Mucosa of gallbladder (tissue), 1 donor: ENCODE data around the gene PPBP. TPM values are rescaled to one million over a fixed set of nuclear protein-coding genes. Genes with fewer than 3 reads are reported as not detected.

Experiments used
- DNase-seq: peaks from one replicate; pipeline ENCODE4 v3.0.0-alpha.2; 2020; ENCODE audit warnings: low spot score
- total RNA-seq: library from RNA; stranded (reverse); gene quantifications from one replicate; pipeline ENCODE4 v1.2.1, GENCODE V29; 2021
- donor health status: DM: no; HTN: no; CAD: no.

The PPBP gene
- total RNA-seq, 1 donor from 2014 or later = 0.60 TPM

DNA sequence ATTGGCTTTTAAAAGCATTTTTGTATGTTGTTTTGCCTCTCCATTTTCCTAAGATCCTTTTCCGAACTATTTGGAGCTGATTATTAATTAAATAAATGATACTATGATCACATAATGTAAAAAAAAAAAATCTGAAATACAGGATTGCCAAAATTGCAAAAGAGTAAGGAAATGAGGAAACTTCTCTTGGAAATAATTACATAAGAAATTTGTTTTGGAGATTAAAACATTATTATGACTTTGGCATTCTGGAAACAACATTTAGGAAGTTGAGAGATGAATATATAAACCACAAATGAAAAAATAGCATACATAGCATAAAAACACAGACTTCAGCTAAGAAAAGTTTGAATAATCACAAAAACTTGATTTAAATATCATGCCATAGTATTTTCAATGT is 39.7 kb downstream of the PPBP start:
- no peak for DNase-seq

DNA sequence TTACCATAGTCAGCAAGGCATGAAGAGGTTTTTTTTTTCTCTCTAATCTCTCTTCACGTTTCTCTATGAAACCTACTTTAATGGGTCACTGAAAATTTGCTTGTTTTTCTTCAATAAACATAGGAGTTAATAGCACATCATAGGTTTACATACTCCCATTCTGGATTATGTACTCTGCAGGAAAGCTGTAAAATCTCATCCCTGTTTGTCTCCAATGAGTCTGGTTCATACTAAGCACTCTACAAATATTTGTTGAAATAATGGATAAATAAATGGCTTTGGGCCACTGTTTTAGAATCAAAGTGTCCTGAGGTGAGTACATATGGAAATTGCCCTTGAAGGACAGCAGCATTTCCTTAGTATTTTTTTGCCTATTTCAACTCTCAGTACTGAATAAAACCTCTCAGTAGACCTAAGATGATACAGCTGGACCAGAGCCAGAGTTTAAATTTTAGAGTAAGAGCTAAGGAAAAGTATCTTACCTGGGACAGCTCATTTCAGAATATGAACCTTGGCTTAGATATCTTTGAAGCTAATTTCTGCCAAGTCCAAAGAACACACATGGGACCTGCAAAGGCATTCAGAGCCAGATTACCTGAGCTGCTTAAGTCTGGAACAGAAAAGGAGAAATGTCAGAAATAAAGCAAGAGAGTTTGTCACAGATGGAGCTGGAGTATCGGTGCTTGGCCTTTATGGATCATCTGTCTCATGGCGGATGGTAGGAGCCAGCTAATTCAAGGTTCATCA is 40.6 kb downstream of the PPBP start:
- DNase-seq = no peak

- DNase-seq = no peak
These were observed 42.1 kb downstream of the PPBP start for GRCh38 chr4:73945674-73946449.

DNA sequence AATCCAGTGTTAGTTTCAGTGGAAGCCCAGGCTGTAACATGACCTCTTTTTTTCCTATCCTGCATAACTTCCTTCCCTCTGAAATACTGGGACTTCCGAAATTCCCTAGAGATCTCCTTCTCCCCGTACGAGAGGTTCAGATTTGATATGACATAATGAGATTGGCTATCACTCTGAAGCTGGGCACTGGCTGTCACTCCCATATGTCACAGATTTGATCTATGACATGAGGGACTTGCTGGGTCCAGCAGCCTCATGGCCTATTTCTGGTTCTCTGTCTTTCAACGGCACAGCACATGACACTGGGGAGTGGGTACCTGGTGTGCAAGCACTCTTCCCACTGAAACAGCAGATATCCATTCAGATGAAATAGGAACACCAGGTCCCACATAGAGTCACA is 42.9 kb downstream of the PPBP start:
- no peak for DNase-seq

DNA sequence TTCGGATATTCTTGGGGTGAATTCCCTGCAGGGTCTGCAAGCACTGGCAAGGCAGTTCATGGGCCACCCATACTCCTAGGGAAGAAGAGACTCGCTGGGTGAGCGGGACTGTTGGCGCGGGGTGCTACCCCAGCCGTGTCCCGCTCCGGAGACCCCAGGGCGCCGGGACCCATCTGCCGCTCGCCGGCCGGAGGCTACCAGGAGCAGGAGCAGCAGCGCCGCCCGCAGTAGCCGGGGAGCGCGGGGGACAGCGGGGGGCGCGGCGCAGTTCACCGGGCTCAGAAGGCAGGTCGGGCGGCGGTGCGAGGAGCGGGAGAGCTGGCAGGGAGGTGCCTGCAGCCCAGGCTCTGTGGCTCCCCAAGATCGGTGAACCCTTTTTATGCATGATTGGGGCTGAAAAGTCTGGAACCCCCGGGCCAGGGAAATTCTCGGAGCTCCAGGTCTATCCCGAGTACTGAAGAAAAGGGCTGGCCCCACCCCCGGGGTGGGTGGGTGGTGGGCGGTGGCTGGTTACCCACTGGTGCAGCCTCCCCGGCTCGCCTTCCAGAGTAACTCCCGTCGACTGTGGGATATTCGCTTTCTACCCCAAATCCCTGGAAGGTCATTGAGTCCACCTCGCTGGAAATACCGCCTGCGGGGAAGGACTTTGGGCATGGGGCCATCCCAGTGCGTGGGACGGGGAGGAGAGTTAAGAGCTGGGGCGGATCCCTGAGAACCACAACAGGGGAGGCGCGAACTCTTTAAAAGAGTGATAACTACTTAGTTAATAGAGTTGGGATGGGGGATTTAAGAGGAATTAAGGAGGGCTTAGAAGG is 43.7 kb downstream of the PPBP start:
- no peak for DNase-seq

- DNase-seq = no peak
These were observed 44.4 kb downstream of the PPBP start for GRCh38 chr4:73943555-73943954.

DNA sequence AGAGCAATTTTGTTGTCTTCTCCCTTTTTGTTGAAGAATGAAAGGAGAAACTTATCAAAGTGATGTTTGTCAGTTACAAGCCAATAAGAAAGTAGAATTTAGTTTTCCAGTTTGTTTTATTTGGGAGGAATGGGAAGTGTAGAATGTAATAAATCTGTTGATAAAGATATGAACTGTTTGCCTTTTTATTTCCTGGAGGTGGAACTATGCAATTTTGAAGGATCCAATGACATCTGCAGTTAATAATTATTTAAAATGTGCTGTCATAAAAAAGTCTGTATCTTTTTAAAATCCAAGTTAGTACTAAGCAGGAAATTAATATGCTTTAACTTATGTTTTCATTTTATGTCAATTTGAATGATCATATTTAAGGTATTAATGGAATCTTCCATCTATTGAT is 51.0 kb downstream of the PPBP start:
- DNase-seq = no peak

Other genes starting within 250 kb of the PPBP start
- 0.92 TPM for gene CXCL8, start 247.6 kb downstream of the PPBP start, total RNA-seq
- gene CXCL6, start 151.5 kb downstream of the PPBP start, total RNA-seq = 3.4 TPM
- not detected for gene PF4V1, start 134.9 kb downstream of the PPBP start, total RNA-seq
- 0.58 TPM for gene CXCL1, start 118.8 kb downstream of the PPBP start, total RNA-seq
- not detected for gene PF4, start 6.2 kb downstream of the PPBP start, total RNA-seq
- 0.09 TPM for gene CXCL5, start 10.5 kb upstream of the PPBP start, total RNA-seq
- 0.52 TPM for gene CXCL3, start 50.5 kb upstream of the PPBP start, total RNA-seq
- gene CXCL2, start 111.0 kb upstream of the PPBP start, total RNA-seq = 2.8 TPM
- gene MTHFD2L, start 169.9 kb upstream of the PPBP start, total RNA-seq = 6.8 TPM